NCI-H345 (cell line): ENCODE data around the gene CTRB1.
"Not testable (repeated sequence)": the region's sequence is repeated elsewhere in the genome, so short reads cannot be mapped to it uniquely, and the experiment has no call there.

Experiments used
- DNase-seq: peaks from one replicate; lab custom pipeline; 2025; lab: John Stamatoyannopoulos, UW

CTRB1 gene

GRCh38 chr16:75272629-75273028 lies 53.8 kb downstream of the CTRB1 start:
- not testable (repeated sequence) for DNase-seq

DNA sequence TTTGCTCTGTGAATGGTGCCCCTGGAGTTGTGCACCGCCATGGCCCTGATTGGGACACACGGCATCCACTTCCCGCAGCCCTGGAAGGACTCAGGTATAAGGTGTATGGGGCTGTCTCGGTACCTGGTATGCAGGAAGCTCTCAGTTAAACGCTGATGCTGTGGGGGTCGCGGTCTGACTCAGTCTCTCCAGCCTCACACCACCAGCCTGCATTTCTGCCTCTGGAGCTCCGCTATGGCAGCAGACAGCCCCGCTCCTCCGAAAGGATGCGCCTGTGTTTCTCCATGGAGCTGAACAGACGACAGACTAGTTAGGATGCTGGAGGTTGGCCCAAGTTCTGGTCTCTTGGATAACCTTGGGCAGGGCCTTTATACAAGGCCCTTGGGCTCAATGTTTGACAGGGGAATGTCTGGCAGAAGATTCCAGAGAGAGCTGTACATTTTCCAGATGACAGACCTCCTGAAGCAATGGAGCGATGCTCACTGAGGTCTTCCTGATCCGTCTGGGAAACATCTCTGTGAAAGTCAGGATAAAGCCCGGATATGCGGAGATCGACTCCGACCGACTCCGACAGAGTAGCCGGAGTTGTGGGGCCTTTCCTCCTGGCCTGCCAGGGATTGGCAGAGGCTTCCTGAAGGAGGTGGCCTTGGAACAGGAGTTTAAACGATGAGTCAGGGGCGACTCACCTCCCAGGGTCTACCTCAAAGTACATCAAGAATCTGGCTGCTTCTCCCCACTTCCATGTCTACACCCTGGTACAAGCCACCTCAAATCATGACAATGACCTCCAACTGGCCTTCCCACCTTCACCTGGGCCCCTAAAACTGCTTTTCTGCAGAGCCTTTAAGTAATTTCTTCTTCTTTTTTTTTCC lies 54.5 kb downstream of the CTRB1 start:
- no peak for DNase-seq
